Gastrocnemius medialis (tissue), 4 donors: Measurements from ENCODE around the gene SIGLEC8. TPM values are rescaled to one million over a fixed set of nuclear protein-coding genes. Genes with fewer than 3 reads are reported as not detected.
"Not testable (repeated sequence)": the region's sequence is repeated elsewhere in the genome, so short reads cannot be mapped to it uniquely, and the experiment has no call there.

Experiments used
- ATAC-seq, 2 donors: fragments of 150-250 bp; one replicate each; pipeline ENCODE4 v1.9.1; 2016
- DNase-seq, 2 donors: peaks; one replicate each; pipeline ENCODE4 v3.0.0-alpha.2; 2019
- H3K27ac ChIP-seq, 4 donors: fragments of 200-600 bp; sonication (generic); 1 replicate in 1 of 4; 2 replicates in 3 of 4; pipeline ENCODE4 v1.5.1; 2016 to 2018; ENCODE audit warnings: mild to moderate bottlenecking in 2 of 4, moderate library complexity in 1 of 4
- H3K27me3 ChIP-seq, 3 donors: fragments of 200-600 bp; sonication (generic) in 2 of 3; 1 replicate in 1 of 3; 2 replicates in 2 of 3; pipeline versions ENCODE4 v1.5.1 to v1.6.0; 2016 to 2019; ENCODE audit warnings: mild to moderate bottlenecking in 1 of 3, moderate library complexity in 1 of 3
- H3K36me3 ChIP-seq, 2 donors: fragments of 200-600 bp; sonication (generic) in 1 of 2; one replicate each; pipeline ENCODE4 v1.5.1; 2017 to 2018
- H3K4me1 ChIP-seq, 2 donors: fragments of 200-600 bp; sonication (generic) in 1 of 2; one replicate each; pipeline ENCODE4 v1.5.1; 2016 to 2017; ENCODE audit warnings: mild to moderate bottlenecking in 2 of 2
- H3K4me3 ChIP-seq, 4 donors: fragments of 200-600 bp; sonication (generic) in 3 of 4; 1 replicate in 1 of 4; 2 replicates in 3 of 4; pipeline ENCODE4 v1.5.1; 2016 to 2019; ENCODE audit warnings: mild to moderate bottlenecking in 2 of 4
- H3K9me3 ChIP-seq, 3 donors: fragments of 200-600 bp; sonication (generic) in 2 of 3; 1 replicate in 1 of 3; 2 replicates in 2 of 3; pipeline ENCODE4 v1.5.1; 2016 to 2019
- CTCF ChIP-seq, 5 experiments: fragments of 450-650 bp in 3 of 5; fragments of 200-600 bp in 2 of 5; sonication (generic) in 2 of 5; IDR thresholded peaks in 4 of 5; conservative IDR thresholded peaks in 1 of 5; 1 replicate in 4 of 5; 2 replicates in 1 of 5; pipeline ENCODE4 v1.5.1; 2016 to 2019; ENCODE audit warnings: antibody characterized with exemption in 5 of 5, mild to moderate bottlenecking in 3 of 5, moderate library complexity in 3 of 5
- POLR2A ChIP-seq, 2 donors: fragments of 450-650 bp; IDR thresholded peaks; one replicate each; pipeline ENCODE4 v1.6.1; 2017; ENCODE audit warnings: antibody characterized with exemption in 2 of 2, mild to moderate bottlenecking in 2 of 2, moderate library complexity in 2 of 2
- in situ Hi-C, 4 donors: fragments of 200-750 bp; cut with MboI; loops; one replicate each; pipeline versions ENCODE4 v1.15.0 to v1.8.0; 2017; ENCODE audit warnings: low sequenced_read_pairs in 4 of 4
- intact Hi-C: fragments of 100-400 bp; cut with DNase I; formaldehyde crosslinking; loops from one replicate; pipeline ENCODE4 v1.15.1; 2023; ENCODE audit warnings: low total_unique reads
- total RNA-seq, 4 donors: library from RNA; depleted of rRNA; stranded (reverse); fragments of >200 nt; gene quantifications; one replicate each; pipeline versions ENCODE4 v1.1.0 to v1.2.3, GENCODE V29; 2016

The SIGLEC8 gene
- total RNA-seq, 4 donors from 2014 or later = 0.13 TPM; not detected in 3

GRCh38 chr19:51467864-51468544 lies 9.8 kb upstream of the SIGLEC8 start:
- ATAC-seq (no peak), DNase-seq (no peak)
- Histone ChIP-seq H3K27me3 (peaks cover 0 to 2% (median 0%) of the 10 kb centered on the region in 3 donors), H3K9me3 (no peaks in the 10 kb centered on the region), H3K4me3 (no peak overlapping the region), H3K4me1 (no peaks in the 10 kb centered on the region), H3K27ac (no peak overlapping the region), H3K36me3 (no peaks in the 10 kb centered on the region)
- TF ChIP-seq CTCF (IDR thresholded peaks at IDR 0.05 in 4 of 5, conservative IDR thresholded peaks at IDR 0.05 in 1 of 5) = no peak
- TF ChIP-seq POLR2A (IDR thresholded peaks at IDR 0.05) = no peak
- in situ Hi-C loops (loop anchor here in 2 of 4 donors (25.0 kb wide), 1 partner anchor 194 kb away; no protein-coding TSS in a partner anchor), intact Hi-C loops (no loop called here)

GRCh38 chr19:51466723-51467122 lies 8.5 kb upstream of the SIGLEC8 start:
- no peaks in the 10 kb centered on the region for H3K36me3 ChIP-seq
- DNase-seq = no peak
- H3K27ac ChIP-seq = no peak overlapping the region
- in situ Hi-C loops = loop anchor here in 2 of 4 donors (25.0 kb wide), 1 partner anchor 196 kb away; no protein-coding TSS in a partner anchor
- no peaks in the 10 kb centered on the region for H3K4me1 ChIP-seq
- H3K27me3 ChIP-seq = peaks cover 0 to 5% (median 2%) of the 10 kb centered on the region in 3 donors
- H3K9me3 ChIP-seq = no peaks in the 10 kb centered on the region
- TF ChIP-seq CTCF (IDR thresholded peaks at IDR 0.05 in 4 of 5, conservative IDR thresholded peaks at IDR 0.05 in 1 of 5) (no peak), POLR2A (IDR thresholded peaks at IDR 0.05) (no peak)
- H3K4me3 ChIP-seq = no peak overlapping the region
- intact Hi-C loops = no loop called here
- ATAC-seq = no peak

- H3K9me3 ChIP-seq, H3K27ac ChIP-seq, DNase-seq, H3K4me3 ChIP-seq, ATAC-seq, intact Hi-C loops, H3K27me3 ChIP-seq, H3K4me1 ChIP-seq, H3K36me3 ChIP-seq: not testable (repeated sequence)
- in situ Hi-C loops = loop anchor here in 2 of 4 donors (25.0 kb wide), 1 partner anchor 198 kb away; no protein-coding TSS in a partner anchor
Observed at GRCh38 chr19:51463976-51464581, 5.8 kb upstream of the SIGLEC8 start.

- Histone ChIP-seq H3K27me3 (peaks cover 4 to 5% (median 4%) of the 10 kb centered on the region in 3 donors), H3K9me3 (no peaks in the 10 kb centered on the region), H3K27ac (no peak overlapping the region), H3K4me1 (no peaks in the 10 kb centered on the region), H3K4me3 (no peak overlapping the region), H3K36me3 (no peaks in the 10 kb centered on the region)
- DNase-seq (no peak), ATAC-seq (no peak)
- intact Hi-C loops = no loop called here
- TF ChIP-seq POLR2A (IDR thresholded peaks at IDR 0.05) (no peak), CTCF (IDR thresholded peaks at IDR 0.05 in 4 of 5, conservative IDR thresholded peaks at IDR 0.05 in 1 of 5) (no peak)
- in situ Hi-C loops = loop anchor here in 2 of 4 donors (25.0 kb wide), 1 partner anchor 200 kb away; no protein-coding TSS in a partner anchor
Observed at GRCh38 chr19:51462681-51463080, 4.4 kb upstream of the SIGLEC8 start.

GRCh38 chr19:51462276-51462675 lies 4.0 kb upstream of the SIGLEC8 start:
- ATAC-seq (no peak), DNase-seq (no peak)
- intact Hi-C loops = no loop called here
- Histone ChIP-seq H3K36me3 (no peaks in the 10 kb centered on the region), H3K27me3 (peaks cover 4 to 5% (median 4%) of the 10 kb centered on the region in 3 donors), H3K4me3 (no peak overlapping the region), H3K4me1 (no peaks in the 10 kb centered on the region), H3K27ac (no peak overlapping the region), H3K9me3 (no peaks in the 10 kb centered on the region)
- in situ Hi-C loops = loop anchor here in 2 of 4 donors (25.0 kb wide), 1 partner anchor 200 kb away; no protein-coding TSS in a partner anchor
- no peak for TF ChIP-seq CTCF (IDR thresholded peaks at IDR 0.05 in 4 of 5, conservative IDR thresholded peaks at IDR 0.05 in 1 of 5)
- TF ChIP-seq POLR2A (IDR thresholded peaks at IDR 0.05) = no peak
